Measurements from ENCODE around the gene TXK.
"Not testable (repeated sequence)": the region's sequence is repeated elsewhere in the genome, so short reads cannot be mapped to it uniquely, and the experiment has no call there.

- TF ChIP-seq EP300, POLR2A (IDR thresholded peaks at IDR 0.05): not testable (repeated sequence)
These were observed 30.5 kb upstream of the TXK start for GRCh38 chr4:48164561-48164960.
